Stimulated activated naive CD4-positive, alpha-beta T cell treated with Interleukin-2 at 50 U/mL for 16 hours (primary cell): ENCODE measurements around the gene GDPD1.
"Not testable (repeated sequence)": the region's sequence is repeated elsewhere in the genome, so short reads cannot be mapped to it uniquely, and the experiment has no call there.

ENCODE experiments used
- DNase-seq: peaks from one replicate; lab custom pipeline; 2025; lab: John Stamatoyannopoulos, UW

GDPD1 gene

GRCh38 chr17:59220328-59221158, at the start of gene GDPD1:
TSS of gene GDPD1 (plus strand) at chr17:59220511. CDS start at chr17:59220610, 99 bp downstream.
- DNase-seq: peak; percentile 97

DNA sequence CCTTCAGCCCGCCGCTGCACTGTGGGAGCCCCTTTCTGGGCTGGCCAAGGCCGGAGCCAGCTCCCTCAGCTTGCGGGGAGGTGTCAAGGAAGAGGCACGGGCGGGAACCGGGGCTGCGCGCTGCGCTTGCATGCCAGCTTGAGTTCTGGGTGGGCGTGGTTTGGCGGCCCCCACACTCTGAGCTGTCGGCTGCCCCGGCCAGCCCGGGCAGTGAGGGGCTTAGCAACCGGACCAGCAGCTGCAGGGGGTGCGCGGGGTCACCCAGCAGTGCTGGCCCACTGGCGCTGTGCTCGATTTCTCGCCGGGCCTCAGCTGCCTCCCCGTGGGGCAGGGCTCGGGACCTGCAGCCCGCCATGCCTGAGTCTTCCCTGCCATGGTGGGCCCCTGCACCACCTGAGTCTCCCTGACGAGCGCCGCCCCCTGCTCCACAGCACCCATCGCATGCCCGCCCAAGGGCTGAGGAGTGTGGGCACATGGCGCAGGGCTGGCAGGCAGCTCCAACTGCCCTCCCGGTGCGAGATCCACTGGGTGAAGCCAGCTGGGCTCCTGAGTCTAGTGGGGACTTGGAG, 47.8 kb upstream of the GDPD1 start:
- no peak for DNase-seq

DNA sequence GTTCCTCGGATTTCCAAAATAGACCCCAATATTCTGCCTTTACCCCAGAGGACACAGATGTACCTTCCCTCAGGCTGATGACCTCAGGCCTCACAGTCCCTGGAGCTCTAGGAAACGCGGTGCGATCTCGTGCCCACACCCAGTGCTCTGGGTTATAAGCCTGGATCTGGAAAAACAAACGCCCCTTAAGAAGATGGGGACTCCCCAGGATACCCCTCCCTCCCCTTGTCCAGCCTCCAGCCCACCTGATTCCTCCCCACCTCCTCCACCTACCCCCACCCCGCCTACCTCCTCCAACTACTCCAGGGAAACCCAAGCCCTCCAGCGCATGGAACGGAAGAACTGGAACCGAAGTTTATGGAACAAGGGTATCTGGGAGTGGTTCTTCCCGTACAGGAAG, 45.6 kb upstream of the GDPD1 start:
- no peak for DNase-seq

DNA sequence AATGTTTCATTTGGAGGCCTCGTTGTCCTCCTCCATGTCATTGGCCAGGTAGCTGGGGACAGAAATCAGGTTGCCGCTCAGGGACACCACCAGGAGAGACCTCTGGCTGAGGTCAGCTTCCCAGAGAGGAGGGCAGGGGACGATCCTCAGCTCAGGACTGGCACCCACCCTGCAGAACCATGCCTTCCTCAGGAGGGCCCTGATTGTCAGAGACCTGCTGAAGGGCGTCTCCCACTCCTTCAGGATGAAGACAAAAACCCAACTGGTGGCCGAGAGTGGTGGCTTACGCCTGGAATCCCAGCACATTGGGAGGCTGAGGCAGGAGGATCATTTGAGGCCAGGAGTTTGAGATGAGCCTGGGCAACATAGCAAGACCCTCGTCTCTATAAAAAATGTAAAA, 45.2 kb upstream of the GDPD1 start:
- DNase-seq: no peak

DNA sequence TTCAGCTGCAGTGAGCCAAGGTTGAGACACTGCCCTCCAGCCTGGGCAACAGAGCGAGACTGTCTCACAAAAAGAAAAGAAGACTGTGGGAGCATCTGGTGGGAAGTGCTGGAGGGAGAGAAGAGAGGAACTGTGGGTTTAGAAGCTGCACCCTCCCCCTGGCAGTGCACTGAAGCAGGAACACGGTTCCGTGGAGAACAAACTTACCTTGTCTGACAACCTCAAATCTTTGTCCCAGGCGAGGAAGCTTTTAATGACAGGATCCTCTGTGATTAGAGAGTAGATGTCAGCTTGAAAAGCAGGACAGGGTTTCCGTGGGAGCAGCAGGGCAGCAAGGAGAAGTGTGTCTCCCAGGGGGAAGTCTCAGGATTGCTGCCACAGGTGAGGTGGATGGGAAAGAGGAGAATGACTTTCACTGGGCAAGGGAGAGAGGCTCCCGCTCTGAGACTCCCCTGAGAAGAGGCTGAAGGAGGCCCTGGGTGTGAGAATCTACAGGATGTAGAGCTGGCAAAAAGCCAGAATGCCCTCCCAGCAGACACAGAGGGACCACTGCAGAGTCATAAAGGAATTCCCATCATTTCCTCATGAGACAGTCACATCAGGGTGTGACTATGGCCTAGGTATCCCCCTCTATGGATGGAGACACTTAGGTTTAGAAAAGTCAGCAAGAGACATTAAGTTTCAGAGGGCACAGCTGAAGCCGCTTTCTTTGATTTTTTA, 41.9 kb upstream of the GDPD1 start:
- DNase-seq: no peak

- not testable (repeated sequence) for DNase-seq
These were observed 40.7 kb upstream of the GDPD1 start for GRCh38 chr17:59179601-59180000.

DNA sequence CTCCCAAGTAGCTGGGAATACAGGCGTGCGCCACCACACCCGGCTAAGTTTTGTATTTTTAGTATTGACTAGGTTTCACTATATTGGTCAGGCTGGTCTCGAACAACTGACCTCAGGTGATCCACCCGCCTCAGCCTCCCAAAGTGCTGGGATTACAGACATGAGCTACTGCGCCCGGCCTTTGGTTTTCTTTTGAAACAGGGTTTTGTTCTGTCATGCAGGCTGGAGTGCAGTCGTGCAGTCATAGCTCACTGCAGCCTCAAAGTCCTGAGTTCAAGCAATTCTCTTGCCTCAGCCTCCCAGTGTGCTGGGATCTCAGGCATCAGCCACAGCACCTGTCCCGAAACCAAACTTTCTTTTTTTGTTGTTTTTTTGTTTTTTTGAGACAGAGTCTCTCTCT, 39.7 kb upstream of the GDPD1 start:
- no peak for DNase-seq

DNA sequence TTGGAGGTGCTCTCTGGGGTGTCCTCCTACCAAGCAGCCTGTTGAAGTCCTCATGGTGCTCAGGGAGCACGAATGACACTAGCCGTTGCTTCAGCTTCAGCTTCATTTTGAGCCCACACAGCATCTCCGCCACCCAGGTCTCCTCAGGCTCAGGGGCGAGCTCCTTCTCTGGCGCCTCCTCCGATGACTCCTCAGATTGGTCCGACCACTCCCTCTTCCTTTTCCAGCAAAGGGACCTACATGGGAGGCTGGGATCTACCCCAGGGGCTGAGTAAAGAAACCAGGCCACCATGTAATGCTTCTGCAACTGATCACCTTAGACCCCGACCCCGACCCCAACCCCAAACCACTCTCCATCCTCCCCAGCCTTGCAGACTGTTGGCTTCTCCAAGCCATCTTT, 38.8 kb upstream of the GDPD1 start:
- DNase-seq: no peak

- no peak for DNase-seq
These were observed 34.3 kb upstream of the GDPD1 start for GRCh38 chr17:59185997-59186396.

DNA sequence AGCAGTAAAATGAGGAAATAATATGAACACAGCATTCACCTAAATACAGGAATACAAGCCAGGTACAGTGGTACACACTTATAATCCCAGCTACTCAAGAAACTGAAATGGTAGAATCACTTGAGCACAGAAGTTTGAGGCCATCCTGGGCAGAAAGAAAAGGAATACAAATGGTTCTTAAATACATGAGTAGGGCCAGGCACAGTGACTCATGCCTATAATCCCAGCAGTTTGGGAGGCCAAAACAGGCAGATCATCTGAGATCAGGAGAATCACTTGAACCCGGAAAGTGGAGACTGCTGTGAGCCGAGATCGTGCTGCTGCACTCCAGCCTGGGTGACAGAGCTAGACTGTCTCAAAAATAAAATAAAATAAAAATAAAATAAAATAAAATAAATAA, 33.5 kb upstream of the GDPD1 start:
- DNase-seq: no peak

DNA sequence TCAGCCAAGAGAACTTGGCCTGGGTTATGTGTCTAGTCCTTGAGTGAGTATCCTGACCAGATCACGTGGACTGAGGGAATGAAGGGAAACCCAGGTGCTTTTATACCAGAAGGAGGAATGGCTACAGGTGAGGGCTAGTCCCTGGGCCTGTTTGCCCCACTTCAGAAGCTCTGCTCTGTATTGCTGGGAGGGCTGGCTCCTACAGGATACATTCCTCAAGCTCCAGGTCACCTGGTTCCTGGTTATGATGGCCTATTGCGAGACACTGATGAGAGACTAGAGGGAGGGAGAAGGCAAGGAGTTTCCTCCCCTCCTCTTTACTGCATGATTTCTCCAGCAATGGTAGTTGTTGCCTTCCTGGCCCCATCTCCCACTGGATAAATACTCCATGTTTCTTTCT, 29.5 kb upstream of the GDPD1 start:
- no peak for DNase-seq

DNA sequence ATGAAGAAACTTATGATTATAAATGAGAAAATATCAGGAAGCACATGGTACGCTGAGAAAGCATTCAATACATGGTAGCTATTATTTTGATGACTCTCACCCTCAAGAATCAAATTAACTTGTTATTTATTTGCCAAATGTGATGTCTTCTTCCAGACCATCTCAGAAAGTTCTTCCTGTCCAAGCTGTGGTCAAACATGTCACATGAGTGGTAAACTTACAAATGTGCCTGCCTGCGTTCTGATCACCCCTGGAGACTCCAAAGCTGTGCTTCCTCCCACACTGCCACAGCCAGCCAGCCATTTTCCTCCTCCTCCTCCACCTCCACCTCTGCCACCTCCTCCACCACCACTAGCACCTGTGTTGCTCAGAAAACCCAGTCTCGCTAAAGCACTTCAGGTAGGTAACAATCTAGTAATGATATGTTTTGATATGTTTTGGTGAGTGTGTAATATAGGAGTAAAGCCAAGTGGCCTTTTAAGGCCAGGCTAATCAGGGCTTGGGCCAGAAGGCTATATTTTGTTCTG, 26.9 kb upstream of the GDPD1 start:
- DNase-seq: no peak

GRCh38 chr17:59199398-59199797, 20.9 kb upstream of the GDPD1 start:
- DNase-seq: no peak

DNA sequence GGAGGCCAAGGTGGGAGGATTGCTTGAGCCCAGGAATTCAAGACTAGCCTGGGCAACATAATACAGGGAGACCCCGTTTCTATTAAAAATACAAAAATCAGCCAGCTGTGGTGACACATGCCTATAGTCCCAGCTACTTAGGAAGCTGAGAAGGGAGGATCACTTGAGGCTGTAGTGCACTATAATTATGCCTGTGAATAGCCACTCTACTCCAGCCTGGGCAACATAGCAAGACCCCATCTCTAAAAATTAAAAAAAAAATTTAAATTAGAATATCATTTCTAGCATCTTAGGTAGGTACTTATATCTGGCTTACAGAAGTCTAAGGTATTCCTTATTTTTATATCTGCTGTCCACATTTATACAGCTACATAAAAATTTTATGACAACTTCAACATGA, 18.0 kb upstream of the GDPD1 start:
- DNase-seq: no peak

- no peak for DNase-seq
These were observed 941 bp upstream of the GDPD1 start for GRCh38 chr17:59219370-59219769.

DNA sequence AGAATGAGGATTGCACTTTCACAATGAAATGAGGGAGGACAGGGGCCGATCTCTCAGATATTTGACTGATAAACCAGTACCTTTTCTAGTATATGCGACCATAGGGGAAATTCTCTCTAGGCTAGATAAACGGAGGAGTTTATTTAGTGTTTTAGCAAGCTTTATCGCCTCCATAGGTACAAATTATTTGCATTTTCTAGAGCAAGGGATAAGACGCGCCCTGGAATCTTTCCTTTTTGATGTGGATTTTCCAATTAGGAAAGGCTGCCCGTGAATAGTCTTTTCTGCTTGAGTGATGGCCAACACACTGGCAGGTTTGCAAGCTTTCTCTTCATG, 351 bp upstream of the GDPD1 start:
- DNase-seq: no peak

DNA sequence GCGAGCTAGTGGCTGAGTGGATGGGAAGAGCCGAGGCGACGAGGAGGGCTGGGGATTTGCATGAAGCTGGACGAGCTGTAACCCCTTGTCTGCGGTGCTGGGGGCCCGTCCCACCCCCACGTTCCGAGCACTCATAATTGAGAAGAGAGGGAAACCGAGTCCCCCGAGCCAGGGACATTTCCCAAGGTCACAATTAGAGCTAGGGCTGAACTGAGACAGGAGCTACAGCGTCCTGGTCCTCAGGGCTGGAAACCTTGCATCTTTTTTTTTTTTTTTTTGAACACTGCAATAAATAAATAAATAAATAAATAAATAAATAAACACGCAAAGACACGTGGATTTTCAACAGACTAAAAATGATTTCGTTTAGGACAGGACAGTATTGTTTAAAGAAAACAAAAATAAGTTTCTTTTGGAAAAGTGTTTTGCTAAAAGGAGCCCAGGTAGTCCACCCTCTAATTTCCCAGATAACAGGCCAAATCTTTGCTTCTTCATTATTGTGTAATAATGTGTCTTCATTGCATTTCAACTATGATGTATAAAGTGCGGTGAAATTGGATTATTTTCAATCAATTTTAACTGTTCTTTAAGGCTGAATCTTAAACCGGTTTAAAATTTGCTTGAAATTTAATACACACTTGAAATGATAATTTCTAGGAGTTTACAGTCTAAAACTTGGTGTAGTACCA, 992 bp downstream of the GDPD1 start:
- no peak for DNase-seq

DNA sequence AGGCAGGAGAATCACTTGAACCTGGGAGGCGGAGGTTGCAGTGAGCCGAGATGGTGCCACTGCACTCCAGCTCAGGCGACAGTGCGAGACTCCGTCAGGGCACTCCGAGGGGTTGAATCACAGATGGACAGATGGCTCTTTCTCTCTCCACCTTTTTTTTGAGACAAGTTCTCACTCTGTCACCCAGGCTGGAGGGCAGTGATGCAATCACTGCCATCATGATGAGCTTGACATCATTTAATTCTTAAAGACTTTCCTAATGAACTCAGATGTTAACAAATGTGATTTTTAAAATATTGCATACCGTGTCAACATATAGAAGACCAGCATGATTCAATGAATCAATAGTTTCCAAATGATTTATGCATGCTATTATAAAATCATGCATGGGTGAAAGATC, 3.5 kb downstream of the GDPD1 start:
- no peak for DNase-seq

DNA sequence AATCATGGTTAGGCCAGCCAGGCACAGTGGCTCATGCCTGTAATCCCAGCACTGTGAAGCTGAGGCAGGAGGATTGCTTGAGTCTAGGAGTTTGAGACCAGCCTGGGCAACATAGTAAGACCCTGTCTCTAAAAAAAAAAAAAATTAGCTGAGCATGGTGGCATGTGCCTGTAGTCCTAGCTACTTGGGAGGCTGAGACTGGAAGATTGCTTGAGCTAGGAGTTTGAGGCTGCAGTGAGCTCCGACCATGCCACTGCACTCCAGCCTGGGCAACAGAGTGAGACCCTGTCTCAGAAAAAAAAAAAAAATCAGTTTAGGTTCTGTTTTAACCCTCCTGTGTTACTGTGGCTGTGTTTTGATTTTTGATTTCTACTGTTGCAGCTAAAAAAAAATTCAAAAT, 8.3 kb downstream of the GDPD1 start:
- not testable (repeated sequence) for DNase-seq

DNA sequence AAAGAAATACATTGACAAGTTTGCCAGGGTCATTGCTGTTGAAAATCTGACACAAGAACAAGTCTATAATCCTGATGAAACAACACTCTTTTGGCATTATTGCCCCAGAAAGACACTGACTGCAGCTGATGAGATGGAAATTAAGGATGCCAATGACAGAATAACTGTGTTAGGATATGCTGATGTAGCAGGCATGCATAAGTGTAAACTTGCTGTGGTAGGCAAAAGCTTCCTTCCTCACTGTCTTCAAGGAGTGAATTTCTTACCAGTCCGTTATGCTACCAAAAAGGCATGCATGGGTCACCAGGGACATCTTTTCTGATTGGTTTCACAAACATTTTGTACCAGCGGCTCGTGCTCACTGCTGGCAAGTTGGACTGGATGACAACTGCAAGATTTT, 10.5 kb downstream of the GDPD1 start:
- DNase-seq: no peak

GRCh38 chr17:59234631-59235030, 14.3 kb downstream of the GDPD1 start:
- no peak for DNase-seq

GRCh38 chr17:59238906-59239305, 18.6 kb downstream of the GDPD1 start:
- no peak for DNase-seq

- no peak for DNase-seq
These were observed 23.8 kb downstream of the GDPD1 start for GRCh38 chr17:59244081-59244480.
